HG03095 (cell line): ENCODE results near the gene VDAC1.

Experiments used
- ATAC-seq: cut with Tn5 transposase; IDR thresholded peaks from one replicate; pipeline ENCODE4 v1.9.1; 2021; ENCODE audit warnings: moderate library complexity; ENCODE audit not compliant: unreplicated experiment

Gene VDAC1

DNA sequence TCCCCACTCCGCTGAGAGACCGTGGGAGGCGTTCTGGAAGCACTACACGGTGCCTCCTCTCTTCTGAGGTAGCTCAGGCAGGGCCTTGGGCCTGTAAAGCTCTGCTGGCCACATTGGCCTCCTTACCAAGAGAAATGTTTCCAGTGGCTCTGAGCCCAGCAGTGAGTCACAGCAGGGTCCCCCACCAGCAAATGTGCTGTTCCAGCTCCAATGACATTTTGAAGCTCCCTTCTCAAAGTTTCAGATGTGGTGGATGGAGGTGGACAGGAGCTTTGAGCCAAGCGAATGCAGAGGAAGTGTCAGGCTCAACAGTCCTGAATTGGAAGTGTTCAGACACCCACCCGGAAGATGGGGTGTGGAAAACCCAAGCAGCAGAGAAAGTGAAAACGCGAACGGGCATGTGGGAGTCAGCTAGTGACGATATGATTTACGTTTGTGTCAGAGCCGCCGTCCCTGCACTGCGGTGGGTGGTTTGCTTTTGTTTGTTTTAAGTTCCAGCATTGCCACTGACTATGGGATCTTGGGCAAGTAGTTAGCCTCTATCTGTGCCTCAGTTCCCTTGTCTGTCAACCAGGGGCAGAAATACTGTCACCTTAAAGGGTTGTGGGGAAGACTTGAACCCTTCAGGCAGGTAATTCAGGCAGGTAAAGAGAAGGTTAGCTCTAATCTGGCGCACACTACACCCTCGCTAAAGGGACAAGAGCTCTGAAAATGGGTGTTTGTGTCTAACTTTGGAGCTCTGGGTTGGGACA lies 74.5 kb downstream of the VDAC1 start:
- peak; percentile 53 for ATAC-seq

DNA sequence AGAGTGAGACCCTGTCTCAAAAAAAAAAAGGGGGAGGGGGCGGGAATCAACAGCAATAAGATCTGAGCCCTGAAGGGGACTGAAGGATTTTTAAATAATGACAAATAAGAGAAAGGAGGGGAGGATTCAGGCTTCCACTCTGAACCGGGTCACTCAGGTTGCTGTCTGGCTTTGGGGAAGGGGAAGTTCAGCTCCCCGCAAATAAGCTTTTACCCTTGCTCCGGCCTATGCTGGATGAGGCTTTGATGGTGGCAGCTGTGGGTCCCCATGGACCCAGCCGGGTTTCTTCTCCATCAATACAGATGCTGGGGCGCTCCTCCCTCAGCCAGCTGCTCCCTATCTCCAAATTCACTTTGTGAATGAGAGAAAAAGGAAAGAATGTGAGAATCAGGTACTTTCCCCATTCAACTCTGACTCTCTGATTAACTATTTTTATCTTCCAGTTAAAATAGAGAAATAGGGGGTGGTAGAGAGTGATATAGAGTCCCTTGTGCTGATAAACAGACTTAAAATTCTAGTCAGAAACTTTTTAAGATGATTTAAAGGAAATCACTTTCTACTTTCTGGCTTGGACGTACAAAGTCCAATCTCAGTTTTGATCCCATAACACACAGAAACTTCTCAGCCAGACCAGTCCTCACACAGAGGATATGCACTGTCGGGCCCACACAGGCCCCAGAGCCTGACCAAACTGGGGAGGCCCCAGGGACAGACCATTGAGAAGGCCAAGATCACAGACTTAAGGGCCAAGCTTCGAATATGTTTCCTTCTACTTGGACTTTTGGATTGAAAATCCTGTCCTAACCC lies 76.0 kb downstream of the VDAC1 start:
- ATAC-seq, result no peak

DNA sequence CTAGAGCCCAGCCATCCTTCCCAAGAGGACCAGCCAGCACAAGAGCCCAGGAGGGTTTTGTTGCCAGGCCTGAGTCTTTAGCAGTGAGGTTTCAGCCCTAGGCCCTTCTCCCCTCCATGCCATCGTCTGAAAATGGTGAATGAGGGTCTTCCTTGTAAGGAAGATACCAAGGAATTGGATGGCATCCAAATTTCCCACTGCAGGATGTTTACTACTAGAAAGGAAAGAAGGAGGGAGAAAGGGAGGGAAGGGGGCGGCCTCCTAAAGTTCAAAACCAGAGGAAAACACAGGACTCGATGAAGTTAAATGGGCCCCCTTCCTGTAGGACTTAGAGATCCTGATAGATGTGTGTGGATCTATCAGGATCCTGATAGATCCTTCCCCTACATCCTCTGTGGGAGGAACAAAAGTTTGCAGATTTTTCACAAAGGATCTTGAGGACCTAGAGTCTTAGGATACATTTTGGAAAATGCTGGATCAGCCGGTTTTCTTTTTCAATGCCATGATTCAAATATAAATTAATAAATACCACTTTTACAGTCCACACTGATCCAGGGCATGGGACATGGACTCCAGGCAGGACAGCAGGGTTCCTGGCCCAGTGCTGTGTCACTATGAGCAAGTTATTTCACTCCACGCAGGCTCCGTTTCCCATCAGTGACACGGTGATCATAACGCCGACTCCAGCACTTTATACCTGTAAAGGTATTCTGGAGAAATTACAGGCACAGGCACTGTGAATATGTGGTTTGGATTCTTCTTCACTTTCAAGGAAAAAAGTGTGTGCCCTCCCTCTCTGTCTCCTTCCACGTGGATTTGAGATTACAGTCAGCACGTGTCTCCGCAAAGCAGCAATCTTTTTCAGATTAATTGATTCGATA lies 77.2 kb downstream of the VDAC1 start:
- ATAC-seq, result no peak

DNA sequence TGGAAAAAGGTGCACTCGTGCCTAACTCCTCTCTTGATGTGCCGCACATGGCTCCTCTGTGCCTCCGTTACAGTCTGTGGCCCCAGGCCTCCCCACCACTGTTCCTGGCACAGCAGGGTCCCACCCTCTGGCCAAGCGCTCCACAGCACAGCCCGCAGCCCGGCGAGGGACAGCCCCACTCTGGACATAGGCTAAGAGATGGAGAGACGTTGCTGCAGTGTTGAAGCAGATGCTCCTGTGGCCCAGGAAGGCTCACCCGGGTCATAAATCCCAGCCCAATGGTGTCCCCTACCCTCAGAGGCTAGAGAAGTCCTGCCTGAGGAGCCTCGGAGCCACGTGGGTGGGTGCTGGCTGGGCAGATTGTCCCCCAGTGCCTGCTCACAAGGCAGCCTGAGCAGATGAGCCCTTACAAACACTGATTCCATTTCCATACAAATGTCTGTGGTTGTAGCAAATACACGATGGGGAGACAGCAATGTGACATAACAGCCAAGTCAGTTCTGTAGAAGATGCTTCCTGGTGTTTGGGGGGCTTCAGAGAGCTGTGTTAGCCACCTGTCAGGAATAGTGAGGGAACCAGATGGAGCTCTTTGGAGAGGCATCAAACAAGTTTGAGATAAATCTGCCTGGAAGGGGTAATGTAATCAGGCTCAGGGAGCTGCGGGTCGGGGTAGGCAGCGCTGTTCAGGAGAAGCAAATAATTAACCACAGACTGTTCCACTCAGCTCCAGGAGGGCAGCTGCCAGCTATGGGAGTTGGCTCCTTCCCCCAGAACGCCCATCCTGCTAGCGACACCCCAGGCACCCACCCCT lies 78.1 kb downstream of the VDAC1 start:
- no peak for ATAC-seq

DNA sequence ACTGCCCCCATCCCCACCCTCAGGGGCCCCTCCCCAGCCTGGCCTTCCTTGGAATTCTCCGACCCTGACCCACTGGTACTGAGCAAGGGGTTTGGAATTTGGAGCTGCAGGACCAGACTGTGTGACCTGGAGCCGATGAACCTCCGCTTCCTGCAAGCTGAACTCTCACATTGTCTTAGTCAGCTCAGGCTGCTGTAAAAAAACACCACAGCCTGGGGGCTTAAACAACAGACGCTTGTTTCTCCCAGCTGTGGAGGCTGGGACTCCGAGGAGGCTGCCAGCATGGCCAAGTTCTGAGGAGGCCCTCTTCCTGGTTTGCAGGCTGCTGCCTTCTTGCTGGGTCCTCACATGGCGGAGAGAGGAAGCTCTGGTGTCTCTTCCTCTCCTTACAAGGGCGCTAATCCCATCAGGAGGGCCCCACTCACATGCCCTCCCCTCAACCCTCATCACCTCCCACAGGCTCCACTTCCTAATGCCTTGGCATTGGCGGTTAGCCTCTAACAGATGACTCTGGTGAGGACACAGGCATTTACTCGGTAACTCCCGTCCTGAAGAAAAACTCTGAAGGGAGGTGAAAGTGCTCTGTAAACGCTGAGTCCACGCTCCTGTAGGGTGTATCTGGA lies 78.8 kb downstream of the VDAC1 start:
- no peak for ATAC-seq

DNA sequence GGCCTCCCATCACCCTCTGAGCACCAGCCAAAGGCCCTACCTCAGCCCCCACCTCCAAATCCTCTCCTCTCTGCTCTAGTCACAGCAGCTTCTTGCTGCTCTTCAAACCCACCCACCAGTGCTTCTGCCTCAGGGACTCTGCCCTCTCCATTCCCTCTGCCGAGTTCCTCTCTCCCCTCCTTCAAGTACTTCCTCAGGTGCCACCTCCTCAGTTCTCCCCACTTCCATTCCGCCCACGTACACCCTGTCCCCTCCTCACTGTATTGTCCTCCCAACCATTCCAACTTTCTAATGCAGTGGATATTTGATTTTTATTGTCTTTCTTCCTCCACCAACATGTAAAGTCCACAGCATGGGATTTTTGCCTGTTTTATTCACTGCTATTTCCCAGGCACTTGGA lies 79.5 kb downstream of the VDAC1 start:
- no peak for ATAC-seq

DNA sequence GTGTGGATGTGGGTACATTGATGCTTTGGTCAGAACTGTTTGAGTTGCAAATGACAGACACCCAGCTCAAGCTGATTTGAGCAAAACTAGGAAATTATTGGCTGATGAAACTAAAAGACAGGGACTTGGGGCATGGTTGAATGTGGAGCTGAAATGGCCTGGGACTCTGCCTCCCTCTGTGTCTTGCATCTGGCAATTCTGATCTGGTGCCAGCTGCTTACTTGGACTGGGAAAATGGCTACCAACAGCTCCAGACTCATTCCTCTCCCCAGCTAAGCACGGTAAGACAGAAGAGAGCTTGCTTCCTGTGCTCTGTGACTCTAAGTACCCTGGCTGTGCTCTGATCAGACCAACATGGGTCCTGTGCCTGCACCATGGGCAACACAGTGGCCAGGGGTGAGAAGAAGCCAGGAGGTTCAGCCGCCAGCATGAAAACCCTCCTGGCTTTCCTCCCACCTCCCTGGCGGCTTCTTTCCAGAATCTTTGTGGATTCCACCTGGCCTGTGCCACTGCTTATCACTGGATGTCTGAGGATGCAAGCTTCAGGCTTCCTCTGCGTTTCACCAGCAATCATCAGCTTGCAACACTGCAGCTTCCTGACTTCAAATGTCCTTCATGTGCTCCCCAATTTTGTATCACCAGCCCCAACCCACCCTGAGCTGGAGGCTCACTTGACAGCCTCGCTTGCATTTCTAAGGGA lies 80.4 kb downstream of the VDAC1 start:
- no peak for ATAC-seq

DNA sequence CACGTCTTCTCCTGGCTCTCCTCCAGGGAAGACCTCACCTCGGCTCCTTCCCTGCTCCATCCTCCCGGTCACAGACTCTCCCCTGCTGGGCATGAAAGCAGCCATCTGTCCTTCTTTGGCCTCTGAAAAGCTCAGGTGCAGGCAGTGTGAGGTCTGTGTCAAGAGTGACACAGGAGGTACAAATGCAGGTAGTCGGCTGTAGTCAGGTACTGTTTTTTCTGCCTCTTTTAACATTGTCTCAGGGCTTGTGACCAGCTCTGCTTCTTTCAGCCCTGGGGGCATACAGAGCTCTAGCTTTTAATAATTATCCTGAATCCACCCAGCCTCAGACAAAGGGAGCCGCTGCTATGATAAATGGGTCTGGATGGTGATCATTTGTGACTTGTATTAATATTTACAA lies 82.8 kb downstream of the VDAC1 start:
- ATAC-seq, result no peak
